ENCODE results near the gene FUOM. TPM values are rescaled to one million over a fixed set of nuclear protein-coding genes. Genes with fewer than 3 reads are reported as not detected.

The FUOM gene
- total and polyA plus RNA-seq, 12 donors: 2.0 to 17.0 (median 6.2) TPM

GRCh38 chr10:133314911-133315310, 42.9 kb downstream of the FUOM start:
- intact Hi-C loops (cut with DNase I): loop anchor here in 2 of 10 donors (5.0 to 10.0 kb wide), 2 partner anchors 170 to 292 kb away; no protein-coding TSS in a partner anchor
- ATAC-seq: no peak
- no peaks in the 10 kb centered on the region for H3K9me3 ChIP-seq
- H3K27ac ChIP-seq: no peak overlapping the region
- no peak for DNase-seq
- TF ChIP-seq, protein P1, sequence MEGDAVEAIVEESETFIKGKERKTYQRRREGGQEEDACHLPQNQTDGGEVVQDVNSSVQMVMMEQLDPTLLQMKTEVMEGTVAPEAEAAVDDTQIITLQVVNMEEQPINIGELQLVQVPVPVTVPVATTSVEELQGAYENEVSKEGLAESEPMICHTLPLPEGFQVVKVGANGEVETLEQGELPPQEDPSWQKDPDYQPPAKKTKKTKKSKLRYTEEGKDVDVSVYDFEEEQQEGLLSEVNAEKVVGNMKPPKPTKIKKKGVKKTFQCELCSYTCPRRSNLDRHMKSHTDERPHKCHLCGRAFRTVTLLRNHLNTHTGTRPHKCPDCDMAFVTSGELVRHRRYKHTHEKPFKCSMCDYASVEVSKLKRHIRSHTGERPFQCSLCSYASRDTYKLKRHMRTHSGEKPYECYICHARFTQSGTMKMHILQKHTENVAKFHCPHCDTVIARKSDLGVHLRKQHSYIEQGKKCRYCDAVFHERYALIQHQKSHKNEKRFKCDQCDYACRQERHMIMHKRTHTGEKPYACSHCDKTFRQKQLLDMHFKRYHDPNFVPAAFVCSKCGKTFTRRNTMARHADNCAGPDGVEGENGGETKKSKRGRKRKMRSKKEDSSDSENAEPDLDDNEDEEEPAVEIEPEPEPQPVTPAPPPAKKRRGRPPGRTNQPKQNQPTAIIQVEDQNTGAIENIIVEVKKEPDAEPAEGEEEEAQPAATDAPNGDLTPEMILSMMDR (IDR thresholded peaks at IDR 0.05): no peak
- peaks cover 0 to 35% (median 7%) of the 10 kb centered on the region in 9 donors for H3K36me3 ChIP-seq
- peaks cover 0 to 10% (median 6%) of the 10 kb centered on the region in 9 donors for H3K4me1 ChIP-seq
- no peak overlapping the region for H3K4me3 ChIP-seq
- H3K27me3 ChIP-seq: peaks cover 0 to 15% (median 14%) of the 10 kb centered on the region in 7 donors
- WGBS, 2 donors: 89 to 92% methylated on average over 12 of the region's 12 CpGs

- no peak for DNase-seq
- H3K27ac ChIP-seq: no peak overlapping the region
- intact Hi-C loops (cut with DNase I): loop anchor here in 3 of 10 donors (1.0 to 10.0 kb wide), 3 partner anchors 18 to 294 kb away; no protein-coding TSS in a partner anchor
These were observed 44.6 kb downstream of the FUOM start for GRCh38 chr10:133313192-133313591.

GRCh38 chr10:133312769-133313145, 45.1 kb downstream of the FUOM start:
- TF ChIP-seq, protein P1 (IDR thresholded peaks at IDR 0.05): no peak
- Histone ChIP-seq H3K36me3 (peaks cover 0 to 37% (median 7%) of the 10 kb centered on the region in 9 donors), H3K4me3 (no peak overlapping the region), H3K9me3 (no peaks in the 10 kb centered on the region), H3K27ac (no peak overlapping the region), H3K27me3 (no peaks in the 10 kb centered on the region), H3K4me1 (peaks cover 0 to 13% (median 8%) of the 10 kb centered on the region in 9 donors)
- ATAC-seq (no peak), DNase-seq (no peak)
- WGBS, 2 donors: 92 to 93% methylated on average over 9 of the region's 9 CpGs
- intact Hi-C loops (cut with DNase I): loop anchor here in 3 of 10 donors (1.0 to 10.0 kb wide), 3 partner anchors 19 to 295 kb away; no protein-coding TSS in a partner anchor

More at GRCh38 chr10:133313192-133313591, 44.6 kb downstream of the FUOM start:
- Histone ChIP-seq H3K4me3 (no peak overlapping the region), H3K9me3 (no peaks in the 10 kb centered on the region), H3K4me1 (peaks cover 0 to 9% (median 4%) of the 10 kb centered on the region in 9 donors), H3K27me3 (no peaks in the 10 kb centered on the region), H3K36me3 (peaks cover 0 to 37% (median 7%) of the 10 kb centered on the region in 9 donors)
- no peak for ATAC-seq
- WGBS, 2 donors: 80 to 84% methylated on average over 4 of the region's 4 CpGs
- TF ChIP-seq, protein P1 (IDR thresholded peaks at IDR 0.05): no peak

GRCh38 chr10:133312016-133312768, 45.6 kb downstream of the FUOM start:
- 91 to 95% methylated on average over 23 of the region's 23 CpGs for WGBS, 2 donors
- H3K9me3 ChIP-seq: no peaks in the 10 kb centered on the region
- ATAC-seq (no peak), DNase-seq (no peak)
- no peak overlapping the region for H3K27ac ChIP-seq
- intact Hi-C loops (cut with DNase I): loop anchor here in 2 of 10 donors (5.0 to 10.0 kb wide), 2 partner anchors 167 to 295 kb away; no protein-coding TSS in a partner anchor
- peaks cover 0 to 19% (median 13%) of the 10 kb centered on the region in 9 donors for H3K4me1 ChIP-seq
- no peak overlapping the region for H3K4me3 ChIP-seq
- H3K36me3 ChIP-seq: peaks cover 0 to 37% (median 7%) of the 10 kb centered on the region in 9 donors
- no peaks in the 10 kb centered on the region for H3K27me3 ChIP-seq
- TF ChIP-seq, protein P1 (IDR thresholded peaks at IDR 0.05): no peak

Measured in heart right ventricle (tissue), 16 donors.